Measurements from ENCODE around the gene OPCML. TPM values are rescaled to one million over a fixed set of nuclear protein-coding genes. Genes with fewer than 3 reads are reported as not detected.

Gene OPCML
- total RNA-seq, 2 donors from 2014 or later, result 0.60 to 1.3 TPM

DNA sequence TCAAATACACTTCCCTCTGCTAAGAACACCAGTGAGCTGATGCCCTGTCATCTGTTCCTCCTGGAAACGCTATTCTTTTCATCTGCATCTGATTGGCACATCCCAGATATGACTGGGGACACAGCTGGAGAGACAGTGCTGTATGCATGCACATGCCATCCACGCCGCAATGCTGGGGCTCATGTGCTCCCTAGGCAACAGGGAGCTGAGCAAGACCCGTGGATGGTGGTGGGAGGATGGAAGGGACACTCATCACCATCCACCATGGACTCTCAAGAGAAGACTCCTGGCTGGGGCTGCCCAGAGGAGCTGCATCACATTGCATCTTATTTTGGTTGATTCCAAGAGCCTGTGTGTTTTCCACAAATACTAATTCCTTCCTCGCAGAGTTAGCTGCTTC, 534.9 kb downstream of the OPCML start:
- DNase-seq (ENCODE audit: low spot score), result no peak
- intact Hi-C loops (cut with DNase I), result no loop called here

DNA sequence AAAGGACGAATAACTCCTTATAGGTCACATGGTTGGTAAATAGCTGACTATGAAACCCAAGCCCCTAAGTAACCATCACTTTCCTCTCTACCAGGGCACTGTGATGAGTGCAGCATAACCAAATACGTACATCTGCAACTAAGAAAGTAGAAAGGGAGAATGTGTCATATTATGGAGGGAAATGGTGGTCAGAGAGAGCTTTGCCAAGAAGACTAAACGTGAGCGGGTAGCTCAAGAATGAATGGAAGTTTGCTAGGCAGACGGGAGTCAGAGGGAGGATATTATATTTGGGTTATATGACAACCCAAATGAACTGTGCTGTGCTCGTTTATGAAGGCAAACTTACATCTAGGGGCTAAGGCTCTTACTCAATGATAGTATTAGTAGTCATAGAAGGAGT, 537.3 kb downstream of the OPCML start:
- intact Hi-C loops (cut with DNase I), result no loop called here
- no peak for DNase-seq (ENCODE audit: low spot score)

DNA sequence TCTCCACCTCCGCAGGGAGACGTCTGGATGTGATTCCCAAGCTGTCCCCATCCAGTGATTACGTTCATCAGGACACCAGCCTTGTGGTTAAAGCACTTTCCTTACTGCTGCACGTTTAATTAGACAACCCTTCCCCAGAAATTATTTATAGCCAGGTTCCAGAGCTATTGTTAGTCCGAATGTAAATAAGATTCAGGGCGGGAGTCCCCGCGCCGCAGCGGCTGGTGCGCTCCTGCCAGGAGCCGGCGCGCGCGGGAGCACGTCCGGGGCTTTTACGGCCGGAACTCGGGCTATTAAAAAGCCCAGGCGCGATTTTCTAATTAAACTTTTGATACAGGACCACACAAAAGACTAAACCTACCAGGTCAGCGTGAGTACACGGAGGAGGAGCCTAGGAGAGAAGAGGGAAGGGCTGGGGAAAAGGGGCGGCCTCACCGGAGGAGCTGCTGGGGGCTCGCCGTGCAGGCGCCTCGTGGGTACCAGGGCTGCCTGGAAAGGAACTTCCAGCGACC, 538.3 kb downstream of the OPCML start:
- intact Hi-C loops (cut with DNase I), result no loop called here
- no peak for DNase-seq (ENCODE audit: low spot score)

DNA sequence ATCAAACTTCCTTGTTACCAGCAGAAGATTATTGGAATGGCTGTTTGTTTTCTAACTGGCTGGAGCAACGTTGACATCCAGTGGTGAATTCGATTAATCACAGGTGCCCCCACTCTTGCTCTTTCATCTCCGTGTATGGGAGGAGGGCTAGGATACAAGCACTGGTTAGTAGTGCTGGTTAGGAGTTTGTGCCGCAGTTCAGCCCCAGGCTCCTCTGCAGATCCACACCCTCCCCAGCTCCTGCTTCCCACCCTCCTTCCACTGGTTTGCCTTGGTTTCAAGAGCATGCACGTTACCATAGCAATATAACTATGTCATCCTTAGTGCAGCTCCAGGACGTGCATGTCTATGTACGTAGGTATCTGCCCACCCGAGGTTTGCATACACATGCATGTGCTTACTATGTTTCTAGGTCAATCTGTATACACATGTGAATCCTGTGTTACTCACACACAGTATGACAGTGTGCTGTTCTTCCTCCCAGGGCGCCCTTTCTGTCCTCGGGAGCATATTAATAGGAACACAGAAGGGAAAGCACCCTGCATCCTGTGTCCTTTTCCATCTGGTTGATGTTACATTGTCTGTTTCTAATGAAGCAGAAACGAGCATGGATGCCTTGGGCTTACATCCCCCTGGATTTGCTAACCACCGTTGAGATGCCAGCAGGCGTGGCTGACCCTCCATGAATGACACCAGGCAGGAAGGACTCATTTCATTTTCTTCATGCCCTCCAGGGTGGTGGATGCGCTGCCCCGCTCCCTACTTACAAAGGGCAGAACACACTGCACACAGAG, 539.3 kb downstream of the OPCML start:
- DNase-seq (ENCODE audit: low spot score), result no peak

DNA sequence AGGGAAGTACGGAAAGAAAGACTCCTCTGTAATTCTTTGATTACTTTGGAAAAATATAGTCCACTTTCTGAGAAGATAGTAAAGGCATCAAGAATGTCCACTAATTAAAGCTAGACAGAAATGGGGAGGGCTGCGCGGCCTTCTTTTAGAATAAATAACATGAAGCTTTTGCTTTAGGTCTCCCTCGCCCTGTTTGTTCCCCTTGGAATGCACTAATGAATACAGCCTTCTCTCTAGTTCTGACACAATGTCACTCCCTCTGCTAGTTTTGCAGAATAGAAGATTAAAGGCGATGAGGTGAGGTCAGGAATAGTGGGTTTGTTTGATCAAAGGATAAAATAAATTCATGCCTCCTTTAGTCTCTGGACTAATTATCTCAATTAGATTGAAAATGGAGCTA, 543.9 kb downstream of the OPCML start:
- intact Hi-C loops (cut with DNase I), result no loop called here
- no peak for DNase-seq (ENCODE audit: low spot score)

More for the DNA sequence above, 539.3 kb downstream of the OPCML start:
- intact Hi-C loops (cut with DNase I), result no loop called here

DNA sequence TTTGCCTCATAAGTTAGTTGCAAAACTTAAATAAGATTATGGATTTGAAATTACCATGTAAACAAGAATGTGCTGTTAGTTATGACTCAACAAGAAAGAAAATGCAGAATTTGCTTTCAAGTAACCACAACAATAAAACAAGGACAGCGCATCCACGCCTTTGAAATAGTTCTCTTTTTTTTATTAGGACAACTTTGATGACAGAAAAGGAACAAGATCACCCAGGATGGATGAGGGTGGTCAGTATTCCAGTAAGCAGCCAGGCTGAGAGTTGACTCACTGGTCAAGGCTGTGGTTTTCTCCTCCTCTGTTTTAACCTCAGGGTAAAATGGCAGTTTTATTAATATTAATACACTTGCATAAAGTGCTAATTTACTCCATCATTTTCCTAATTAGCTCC, 544.4 kb downstream of the OPCML start:
- intact Hi-C loops (cut with DNase I), result no loop called here
- DNase-seq (ENCODE audit: low spot score), result no peak

DNA sequence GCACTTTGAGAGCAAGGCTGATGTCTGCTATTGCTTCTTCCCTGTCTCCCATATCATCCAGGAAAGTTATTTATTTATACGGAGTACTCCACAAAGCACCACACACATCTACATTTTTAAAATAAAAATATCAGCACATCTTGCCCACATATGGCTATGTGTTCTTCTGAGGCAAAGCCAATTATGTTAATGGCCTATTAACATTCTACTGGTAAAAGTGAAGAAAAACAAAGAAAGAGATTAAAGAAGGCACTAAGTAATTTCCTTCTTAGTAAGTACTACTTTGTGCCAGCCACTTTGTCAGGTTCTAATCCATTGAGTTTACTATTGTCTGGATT, 548.7 kb downstream of the OPCML start:
- DNase-seq (ENCODE audit: low spot score), result no peak
- intact Hi-C loops (cut with DNase I), result no loop called here

DNA sequence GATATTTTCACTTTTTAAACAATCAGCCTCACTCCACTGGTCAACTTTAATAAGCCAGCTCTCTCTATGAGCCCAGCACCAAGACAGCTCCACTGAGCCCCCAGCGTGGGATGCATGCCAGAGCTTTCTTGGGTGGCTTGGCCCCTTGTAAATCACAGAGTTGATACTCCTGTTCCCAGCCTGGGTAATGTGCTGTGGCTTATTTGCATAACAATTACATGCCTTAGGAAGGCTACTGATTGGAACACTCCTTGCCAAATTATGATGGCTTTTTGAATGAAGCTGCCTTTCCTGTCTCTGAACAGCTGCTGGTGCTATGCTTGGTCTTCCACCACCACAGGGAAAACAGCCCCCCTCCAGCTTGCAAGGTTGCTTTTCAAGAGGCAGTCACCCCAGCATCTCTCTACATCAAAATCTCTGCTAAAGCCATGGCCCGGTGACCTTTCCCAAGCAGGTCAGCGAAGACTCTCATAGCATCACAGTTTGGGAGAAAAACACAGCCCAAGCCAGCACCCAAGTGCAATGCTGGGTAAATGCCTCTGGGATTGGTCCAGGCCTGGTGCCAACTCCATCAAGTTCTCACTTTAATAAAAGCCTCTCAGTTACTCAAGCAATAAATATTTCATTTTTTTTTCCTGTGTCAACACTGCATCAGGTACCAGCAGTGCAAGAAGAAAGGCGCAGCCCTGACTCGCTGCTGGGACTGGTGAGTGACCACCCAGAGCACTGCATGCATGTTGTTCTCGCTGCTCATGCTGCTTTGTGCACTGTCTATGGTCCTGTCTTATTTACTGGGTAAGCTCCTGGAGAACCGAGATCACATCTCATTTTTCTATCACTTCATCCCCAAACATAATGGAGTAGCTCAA, 549.3 kb downstream of the OPCML start:
- intact Hi-C loops (cut with DNase I), result no loop called here
- DNase-seq (ENCODE audit: low spot score), result no peak

DNA sequence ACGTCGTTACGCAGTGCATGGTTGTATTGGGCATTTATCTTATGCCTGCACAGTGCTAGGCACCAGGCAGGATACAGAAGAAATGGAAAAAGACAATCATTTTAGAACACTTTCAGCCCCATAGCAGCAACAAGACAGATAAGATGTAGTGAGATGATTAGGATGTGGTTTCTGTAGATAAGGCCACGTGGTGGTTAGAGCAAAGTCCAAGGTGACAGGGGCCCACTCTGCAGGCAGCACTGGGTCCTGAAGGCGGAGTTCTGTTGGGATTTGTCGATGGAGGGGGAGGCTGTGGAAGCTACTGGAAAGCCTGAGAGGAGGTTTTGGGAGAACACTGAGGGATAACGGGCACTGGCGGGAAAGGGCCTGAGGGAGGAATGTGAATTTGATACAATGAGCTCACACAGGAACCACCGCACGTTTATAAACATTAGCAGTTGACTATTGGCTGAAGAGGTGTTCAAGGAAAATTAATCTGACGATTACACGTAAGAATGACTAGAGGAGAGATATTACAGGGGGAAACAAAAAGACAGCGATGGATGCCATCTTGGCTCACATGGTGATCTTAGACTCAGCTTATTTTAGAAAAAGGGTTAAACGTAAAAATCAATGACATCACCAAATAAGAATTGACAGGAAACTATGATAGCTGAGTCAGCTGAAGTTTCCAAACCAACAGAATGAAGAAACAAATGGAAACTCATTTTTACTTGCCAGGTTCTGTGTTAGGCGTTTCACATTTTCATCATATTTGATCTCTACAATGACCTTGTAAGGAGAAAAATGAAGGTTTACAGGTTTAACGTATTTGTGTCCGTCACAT, 551.0 kb downstream of the OPCML start:
- intact Hi-C loops (cut with DNase I), result no loop called here

DNA sequence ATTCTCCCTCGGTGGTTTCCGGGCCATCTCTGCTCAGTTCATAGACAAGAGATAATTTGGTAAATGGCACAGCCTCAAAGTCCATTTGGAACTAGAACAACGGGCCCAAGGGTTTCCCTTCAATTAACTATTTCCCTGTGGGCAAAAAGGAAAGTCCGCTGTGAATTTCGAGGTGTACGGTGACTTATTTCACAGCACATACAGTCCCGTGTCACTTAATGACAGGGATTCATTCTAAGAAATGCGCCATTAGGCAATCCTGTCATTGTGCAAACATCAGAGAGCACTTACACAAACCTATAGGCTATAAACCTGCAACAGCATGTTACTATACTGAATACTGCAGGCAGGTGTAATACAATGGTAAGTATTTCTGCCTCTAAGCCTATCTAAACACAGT, 551.6 kb downstream of the OPCML start:
- DNase-seq (ENCODE audit: low spot score), result no peak
- intact Hi-C loops (cut with DNase I), result no loop called here

More for the DNA sequence above, 551.0 kb downstream of the OPCML start:
- no peak for DNase-seq (ENCODE audit: low spot score)

DNA sequence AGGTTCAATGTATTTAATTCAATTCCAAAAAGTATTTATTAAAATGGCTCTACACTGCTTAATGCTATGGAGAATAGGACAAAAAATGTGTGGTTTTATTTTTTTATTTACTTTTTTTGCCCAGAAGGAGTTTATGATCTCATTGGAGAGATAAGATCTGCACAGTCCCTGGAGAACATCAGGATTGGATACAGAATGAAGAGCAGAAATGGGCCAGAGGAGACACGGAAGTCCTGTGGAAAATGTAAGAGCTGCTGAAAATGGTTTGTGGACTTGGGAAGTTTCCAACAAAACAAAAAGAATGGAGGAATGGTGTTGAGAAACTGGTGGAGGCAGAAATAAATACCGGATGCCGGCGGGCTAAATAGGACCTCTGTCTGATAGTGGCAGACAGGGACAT, 554.6 kb downstream of the OPCML start:
- DNase-seq (ENCODE audit: low spot score), result no peak
- intact Hi-C loops (cut with DNase I), result no loop called here

DNA sequence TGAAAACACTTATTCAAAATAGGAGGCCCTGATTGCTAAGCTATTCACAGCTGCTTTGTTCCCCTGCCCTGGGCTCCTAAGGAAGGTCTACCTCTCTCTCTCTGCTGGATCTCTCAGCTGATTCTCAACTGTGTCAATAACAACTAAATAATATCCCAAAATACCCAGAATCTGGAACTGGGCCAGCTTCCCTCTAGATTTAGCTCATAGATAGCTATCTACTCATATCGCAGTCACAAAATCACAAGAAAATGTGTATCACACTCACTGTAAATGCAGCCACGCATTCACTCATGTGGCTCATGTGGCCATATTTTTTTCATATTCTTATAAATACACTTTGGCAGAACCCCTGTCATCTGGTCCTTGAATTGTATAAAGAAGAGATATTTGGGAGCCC, 555.1 kb downstream of the OPCML start:
- no peak for DNase-seq (ENCODE audit: low spot score)
- intact Hi-C loops (cut with DNase I), result no loop called here

DNA sequence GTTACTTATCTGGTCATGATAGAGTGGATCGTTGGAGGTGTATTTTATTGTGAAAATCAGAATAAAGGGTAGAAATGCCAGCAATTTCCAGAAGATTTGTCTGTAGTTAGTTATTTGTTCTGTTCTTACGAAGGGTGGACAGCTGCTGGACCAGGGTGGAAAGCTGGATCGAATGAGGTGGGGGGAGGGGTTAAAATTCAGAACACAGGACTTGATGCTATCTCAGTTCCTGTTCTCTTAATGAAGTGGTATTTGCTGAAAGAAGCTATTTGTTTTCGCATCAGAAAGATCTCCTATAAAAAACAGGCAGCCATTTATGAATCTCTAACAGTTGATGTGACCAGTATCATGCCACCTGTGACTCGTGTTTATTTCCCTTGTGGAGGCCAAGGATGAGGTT, 556.2 kb downstream of the OPCML start:
- DNase-seq (ENCODE audit: low spot score), result no peak
- intact Hi-C loops (cut with DNase I), result no loop called here

DNA sequence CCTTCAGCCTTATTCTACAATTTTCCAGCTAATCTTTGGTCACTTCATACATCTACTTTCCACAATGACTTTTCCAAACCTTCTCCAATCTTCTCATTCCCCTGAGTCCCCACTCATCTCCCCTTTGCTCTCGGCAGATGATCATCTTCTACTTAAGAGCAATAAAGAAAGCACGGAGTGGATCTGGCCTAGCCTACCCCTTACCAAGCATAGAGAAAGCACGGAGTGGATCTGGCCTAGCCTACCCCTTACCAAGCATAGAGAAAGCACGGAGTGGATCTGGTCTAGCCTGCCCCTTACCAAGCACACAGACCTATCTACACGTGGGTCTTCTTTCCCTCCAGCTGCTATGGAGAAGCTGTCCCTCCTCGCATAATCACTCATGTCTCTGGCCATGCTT, 558.6 kb downstream of the OPCML start:
- DNase-seq (ENCODE audit: low spot score), result no peak
- intact Hi-C loops (cut with DNase I), result no loop called here

DNA sequence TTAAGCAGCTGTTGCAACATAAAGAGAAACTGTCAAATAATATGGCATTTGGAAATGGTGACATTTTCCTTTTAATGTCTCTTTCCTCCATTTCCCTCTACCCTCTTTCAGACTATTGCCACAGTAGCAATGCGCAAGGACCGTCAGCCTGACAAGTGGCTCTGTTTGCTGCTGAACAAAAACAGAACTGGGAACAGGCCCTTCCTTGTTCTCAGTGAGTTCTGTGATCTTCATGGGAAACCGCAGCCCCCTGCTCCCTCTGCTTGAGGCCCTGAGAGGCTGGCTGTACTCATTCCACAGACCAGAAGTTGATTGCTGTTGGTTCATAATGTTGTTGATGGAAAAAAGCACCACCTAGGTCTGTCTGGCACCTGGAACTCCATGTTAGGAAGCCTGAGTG, 559.7 kb downstream of the OPCML start:
- intact Hi-C loops (cut with DNase I), result no loop called here
- DNase-seq (ENCODE audit: low spot score), result no peak

DNA sequence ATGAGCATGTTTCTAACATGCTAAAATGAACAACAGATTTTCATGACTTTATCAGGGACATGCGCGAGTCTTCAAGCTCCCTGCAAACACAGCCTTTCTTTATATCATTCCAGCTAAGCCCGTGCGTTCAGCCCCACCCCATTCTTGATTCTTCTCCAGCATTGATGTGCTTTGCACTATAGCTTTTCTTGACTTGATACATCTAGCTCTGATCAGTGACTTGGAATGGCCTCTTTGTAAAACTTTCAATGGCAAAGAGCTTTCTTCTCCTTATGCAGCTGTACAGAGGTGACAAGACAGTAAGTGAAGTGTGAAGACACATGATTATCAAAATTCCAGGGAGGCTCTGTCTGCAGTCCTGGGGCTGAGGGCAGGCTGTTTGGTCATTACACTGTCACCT, 561.0 kb downstream of the OPCML start:
- intact Hi-C loops (cut with DNase I), result no loop called here
- DNase-seq (ENCODE audit: low spot score), result no peak

DNA sequence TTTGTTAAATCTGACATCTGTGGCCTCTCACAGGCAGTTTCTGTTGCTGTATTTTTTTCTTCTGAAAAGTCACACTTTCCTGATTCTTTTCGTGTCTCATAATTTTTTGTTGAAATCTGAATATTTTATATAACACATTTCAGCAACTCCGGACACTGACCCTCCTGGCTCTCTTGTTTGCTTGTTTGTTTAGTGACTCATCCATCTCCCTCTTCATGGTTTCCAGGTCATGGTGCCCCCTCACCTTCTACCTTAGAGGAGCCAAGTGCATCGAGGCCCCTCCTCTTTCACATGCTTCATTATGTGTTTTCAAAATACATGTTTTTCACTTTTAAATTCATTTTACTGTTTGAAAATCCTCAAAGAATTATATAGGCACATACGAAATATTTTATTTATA, 562.4 kb downstream of the OPCML start:
- DNase-seq (ENCODE audit: low spot score), result no peak
- intact Hi-C loops (cut with DNase I), result no loop called here

DNA sequence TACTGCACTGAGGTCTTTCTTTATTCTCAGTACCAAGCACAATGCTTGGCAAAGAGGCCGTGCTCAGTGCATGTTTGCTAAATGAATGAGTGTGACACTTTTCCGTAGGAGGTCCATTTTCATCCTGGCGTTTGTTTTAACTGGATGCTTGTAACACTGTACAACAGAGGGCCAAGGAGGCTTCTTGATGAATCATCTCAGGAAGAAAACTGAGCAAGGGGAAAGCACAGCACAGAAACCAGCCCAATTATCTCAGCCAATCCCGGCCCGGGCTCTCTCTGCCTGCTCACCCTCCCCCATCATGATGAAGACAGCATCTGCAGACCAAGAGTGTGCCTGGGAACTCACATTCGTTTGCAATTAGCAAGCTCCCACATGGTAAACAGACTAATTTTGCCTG, 570.3 kb downstream of the OPCML start:
- DNase-seq (ENCODE audit: low spot score), result no peak
- intact Hi-C loops (cut with DNase I), result loop anchor here in 1 of 2 donors (5.0 kb wide), 1 partner anchor 1100 kb away; no protein-coding TSS in a partner anchor

DNA sequence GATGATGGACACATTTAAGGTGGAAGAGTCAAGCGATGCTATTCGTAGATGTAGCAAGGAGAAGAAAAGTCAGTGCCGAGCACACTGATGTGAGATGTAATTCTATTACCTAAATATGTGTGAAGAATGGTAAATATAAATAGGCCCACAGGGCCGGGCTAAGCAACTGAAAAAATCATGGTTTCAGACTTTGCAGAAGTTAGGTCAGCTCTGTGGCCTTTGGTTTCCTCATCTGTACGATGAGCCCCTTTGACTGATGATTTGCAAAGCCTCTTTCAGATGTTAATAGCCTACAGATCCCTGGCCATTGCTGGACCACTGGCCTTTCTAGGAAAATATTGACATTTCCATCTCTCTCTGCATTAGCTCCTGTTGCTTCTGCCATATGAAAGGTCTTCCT, 570.8 kb downstream of the OPCML start:
- intact Hi-C loops (cut with DNase I), result loop anchor here in 1 of 2 donors (5.0 kb wide), 1 partner anchor 1101 kb away; no protein-coding TSS in a partner anchor
- no peak for DNase-seq (ENCODE audit: low spot score)

Data from posterior vena cava (tissue), 2 donors.